Measurements from ENCODE around the gene TMEM51.

The TMEM51 gene

DNA sequence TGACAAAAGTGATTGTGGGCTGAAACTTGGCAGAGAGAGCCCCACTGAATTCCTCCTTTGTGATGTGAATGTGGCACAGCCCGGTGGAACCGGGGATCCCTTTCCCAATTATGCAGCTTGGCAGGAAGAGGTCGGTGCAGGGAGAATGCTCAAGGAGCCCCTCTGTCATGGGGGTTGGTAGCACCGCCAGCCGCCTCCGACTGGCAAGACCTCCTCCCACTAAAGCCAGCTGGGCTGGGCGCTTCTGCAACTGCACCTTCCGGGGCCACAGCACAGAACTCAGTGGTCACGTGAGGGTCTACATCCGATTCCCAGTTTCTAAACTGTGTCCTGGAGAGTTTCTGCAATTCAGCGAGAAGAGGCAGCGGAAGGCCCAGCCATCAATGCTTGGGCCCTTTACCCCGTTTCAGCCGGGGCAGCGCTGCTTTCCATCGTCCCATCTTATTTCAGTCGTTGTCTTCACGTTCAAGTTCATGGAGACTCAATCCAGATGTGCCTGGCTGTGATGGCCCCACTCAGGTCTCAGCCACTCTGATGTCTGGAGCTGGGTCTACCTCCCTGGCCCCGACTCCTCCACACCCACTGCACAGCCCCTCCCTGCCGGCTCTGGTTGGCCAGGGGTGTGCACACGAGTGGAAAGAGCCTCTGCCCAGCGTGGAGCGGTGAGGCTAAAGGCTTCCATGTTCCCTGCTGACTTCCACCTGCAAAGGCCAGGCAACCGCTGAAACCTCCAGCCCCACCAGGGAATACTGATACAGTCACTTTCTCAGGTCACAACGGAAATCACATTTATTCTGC is 53.7 kb downstream of the TMEM51 start:
- no peak for DNase-seq (ENCODE audit: low read depth in 1 of 2, low spot score in 1 of 2)
- no peak for TF ChIP-seq CTCF (IDR thresholded peaks at IDR 0.05; ENCODE audit: insufficient read depth, low read length)
- TF ChIP-seq GABPA (IDR thresholded peaks at IDR 0.05; ENCODE audit: low read depth), result no peak
- TF ChIP-seq, protein P1, sequence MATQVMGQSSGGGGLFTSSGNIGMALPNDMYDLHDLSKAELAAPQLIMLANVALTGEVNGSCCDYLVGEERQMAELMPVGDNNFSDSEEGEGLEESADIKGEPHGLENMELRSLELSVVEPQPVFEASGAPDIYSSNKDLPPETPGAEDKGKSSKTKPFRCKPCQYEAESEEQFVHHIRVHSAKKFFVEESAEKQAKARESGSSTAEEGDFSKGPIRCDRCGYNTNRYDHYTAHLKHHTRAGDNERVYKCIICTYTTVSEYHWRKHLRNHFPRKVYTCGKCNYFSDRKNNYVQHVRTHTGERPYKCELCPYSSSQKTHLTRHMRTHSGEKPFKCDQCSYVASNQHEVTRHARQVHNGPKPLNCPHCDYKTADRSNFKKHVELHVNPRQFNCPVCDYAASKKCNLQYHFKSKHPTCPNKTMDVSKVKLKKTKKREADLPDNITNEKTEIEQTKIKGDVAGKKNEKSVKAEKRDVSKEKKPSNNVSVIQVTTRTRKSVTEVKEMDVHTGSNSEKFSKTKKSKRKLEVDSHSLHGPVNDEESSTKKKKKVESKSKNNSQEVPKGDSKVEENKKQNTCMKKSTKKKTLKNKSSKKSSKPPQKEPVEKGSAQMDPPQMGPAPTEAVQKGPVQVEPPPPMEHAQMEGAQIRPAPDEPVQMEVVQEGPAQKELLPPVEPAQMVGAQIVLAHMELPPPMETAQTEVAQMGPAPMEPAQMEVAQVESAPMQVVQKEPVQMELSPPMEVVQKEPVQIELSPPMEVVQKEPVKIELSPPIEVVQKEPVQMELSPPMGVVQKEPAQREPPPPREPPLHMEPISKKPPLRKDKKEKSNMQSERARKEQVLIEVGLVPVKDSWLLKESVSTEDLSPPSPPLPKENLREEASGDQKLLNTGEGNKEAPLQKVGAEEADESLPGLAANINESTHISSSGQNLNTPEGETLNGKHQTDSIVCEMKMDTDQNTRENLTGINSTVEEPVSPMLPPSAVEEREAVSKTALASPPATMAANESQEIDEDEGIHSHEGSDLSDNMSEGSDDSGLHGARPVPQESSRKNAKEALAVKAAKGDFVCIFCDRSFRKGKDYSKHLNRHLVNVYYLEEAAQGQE (IDR thresholded peaks at IDR 0.05; ENCODE audit: insufficient replicate concordance, low read depth), result no peak
- no peak for TF ChIP-seq POLR2AphosphoS5 (IDR thresholded peaks at IDR 0.05; ENCODE audit: low read depth)
- TF ChIP-seq SPI1 (IDR thresholded peaks at IDR 0.05; ENCODE audit: borderline replicate concordance, low read depth), result no peak
- no peak overlapping the region for H3K27ac ChIP-seq (replicated peaks)
- H3K4me3 ChIP-seq (replicated peaks; ENCODE audit: insufficient read depth, low read length), result no peak overlapping the region
- H3K27me3 ChIP-seq (ENCODE audit: insufficient read depth, poor library complexity, severe bottlenecking), result no peaks in the 10 kb centered on the region

- no peak for TF ChIP-seq GABPA (IDR thresholded peaks at IDR 0.05; ENCODE audit: low read depth)
- TF ChIP-seq SPI1 (IDR thresholded peaks at IDR 0.05; ENCODE audit: borderline replicate concordance, low read depth), result no peak
- no peak for TF ChIP-seq CTCF (IDR thresholded peaks at IDR 0.05; ENCODE audit: insufficient read depth, low read length)
- TF ChIP-seq POLR2AphosphoS5 (IDR thresholded peaks at IDR 0.05; ENCODE audit: low read depth), result no peak
- TF ChIP-seq, protein P1 (IDR thresholded peaks at IDR 0.05; ENCODE audit: insufficient replicate concordance, low read depth), result no peak
- H3K27me3 ChIP-seq (ENCODE audit: insufficient read depth, poor library complexity, severe bottlenecking), result no peaks in the 10 kb centered on the region
- no peak for DNase-seq (ENCODE audit: low read depth in 1 of 2, low spot score in 1 of 2)
- H3K27ac ChIP-seq (replicated peaks), result no peak overlapping the region
- no peak overlapping the region for H3K4me3 ChIP-seq (replicated peaks; ENCODE audit: insufficient read depth, low read length)
Observed at GRCh38 chr1:15207829-15208429, 54.4 kb downstream of the TMEM51 start.

DNA sequence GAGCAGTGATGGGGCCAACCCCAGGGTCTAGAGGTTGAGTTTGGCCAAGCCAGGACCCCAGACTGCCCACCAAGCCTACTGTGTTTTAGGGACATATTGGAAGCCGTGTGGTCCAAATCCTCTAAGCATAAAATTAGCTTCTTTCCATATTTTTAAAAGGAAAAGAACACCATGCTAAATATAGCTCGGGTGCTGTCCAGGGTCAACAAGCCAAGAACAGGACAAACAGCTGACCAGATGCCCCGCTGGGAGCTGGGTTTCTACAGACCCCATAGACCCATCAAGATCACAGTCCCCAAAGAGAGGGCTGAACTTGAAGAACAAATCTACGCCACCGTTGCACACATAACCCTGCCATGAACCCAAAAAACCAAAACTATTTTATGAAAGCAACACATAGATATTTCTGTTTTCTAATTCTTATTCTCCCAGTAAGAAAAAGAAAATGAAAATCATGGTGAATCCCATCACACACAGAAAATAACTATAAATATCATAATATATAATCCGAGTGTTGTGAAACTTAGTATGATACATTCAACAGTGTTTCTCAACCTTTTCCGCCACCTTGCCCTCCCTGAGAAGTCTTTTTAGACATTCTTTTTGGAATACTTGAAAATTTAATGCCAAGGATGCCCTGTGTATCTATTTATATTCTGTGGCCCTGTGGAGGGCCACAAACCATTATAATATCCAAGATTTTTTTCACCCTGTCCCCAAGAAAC is 57.3 kb downstream of the TMEM51 start:
- TF ChIP-seq, protein P1 (IDR thresholded peaks at IDR 0.05; ENCODE audit: insufficient replicate concordance, low read depth), result no peak
- no peak for TF ChIP-seq CTCF (IDR thresholded peaks at IDR 0.05; ENCODE audit: insufficient read depth, low read length)
- TF ChIP-seq GABPA (IDR thresholded peaks at IDR 0.05; ENCODE audit: low read depth), result no peak
- TF ChIP-seq POLR2AphosphoS5 (IDR thresholded peaks at IDR 0.05; ENCODE audit: low read depth), result no peak
- TF ChIP-seq SPI1 (IDR thresholded peaks at IDR 0.05; ENCODE audit: borderline replicate concordance, low read depth), result no peak
- DNase-seq (ENCODE audit: low read depth in 1 of 2, low spot score in 1 of 2), result no peak

More for the DNA sequence above, 57.3 kb downstream of the TMEM51 start:
- Histone ChIP-seq H3K4me3 (replicated peaks; ENCODE audit: insufficient read depth, low read length) (no peak overlapping the region), H3K27me3 (ENCODE audit: insufficient read depth, poor library complexity, severe bottlenecking) (no peaks in the 10 kb centered on the region), H3K27ac (replicated peaks) (no peak overlapping the region)
